OCI-LY3 (cell line): ENCODE results near the gene NFIA.
A peak's percentile ranks its signal among the peaks of the same experiment; 100 is the strongest.
"Not testable (repeated sequence)": the region's sequence is repeated elsewhere in the genome, so short reads cannot be mapped to it uniquely, and the experiment has no call there.

ENCODE experiments used
- H2AFZ ChIP-seq: fragments of 200-600, 300-600 bp; shearing (Covaris generic); 2 replicates; pipeline ENCODE4 v1.6.0; 2014; ENCODE audit warnings: antibody characterized with exemption, low read depth, low read length
- H3K27ac ChIP-seq: fragments of 200-600, 300-600 bp; sonication (generic); 2 replicates; pipeline ENCODE4 v1.5.1; 2014; ENCODE audit warnings: mild to moderate bottlenecking, low read length, moderate library complexity, mixed read lengths
- H3K27me3 ChIP-seq: fragments of 200-600, 300-600 bp; sonication (generic); 2 replicates; pipeline ENCODE4 v1.6.1; 2014; ENCODE audit warnings: low read depth, low read length, mixed read lengths
- H3K36me3 ChIP-seq: fragments of 200-600, 300-600 bp; sonication (generic); replicated peaks from 2 replicates; pipeline ENCODE3; 2014; ENCODE audit warnings: low read depth, low read length, mixed read lengths
- H3K4me1 ChIP-seq: fragments of 300-600, 200-600 bp; sonication (generic); 2 replicates; pipeline ENCODE4 v1.6.1; 2014; ENCODE audit warnings: low read length, mixed read lengths
- H3K4me2 ChIP-seq: fragments of 200-600, 300-600 bp; sonication (generic); 2 replicates; pipeline ENCODE4 v1.6.1; 2014; ENCODE audit warnings: low read length, mixed read lengths
- H3K4me3 ChIP-seq: fragments of 300-600, 200-600 bp; sonication (generic); 2 replicates; pipeline ENCODE4 v1.5.1; 2014; ENCODE audit warnings: antibody characterized with exemption, mild to moderate bottlenecking, low read length, moderate library complexity
- H3K79me2 ChIP-seq: fragments of 300-600, 200-600 bp; shearing (Covaris generic); 2 replicates; pipeline ENCODE4 v1.6.1; 2014; ENCODE audit warnings: mild to moderate bottlenecking, low read length, mixed read lengths
- H3K9ac ChIP-seq: fragments of 300-600, 200-600 bp; shearing (Covaris generic); 2 replicates; pipeline ENCODE4 v1.6.0; 2014; ENCODE audit warnings: mild to moderate bottlenecking, low read length, moderate library complexity
- H3K9me3 ChIP-seq: fragments of 200-600, 300-600 bp; shearing (Covaris generic); 2 replicates; pipeline ENCODE4 v1.6.1; 2014; ENCODE audit warnings: low read length, mixed read lengths; ENCODE audit not compliant: insufficient read depth
- H4K20me1 ChIP-seq: fragments of 200-600, 300-600 bp; sonication (generic); 2 replicates; pipeline ENCODE4 v1.6.1; 2016; ENCODE audit warnings: low read length, mixed read lengths; ENCODE audit not compliant: insufficient read depth
- CTCF ChIP-seq: fragments of 200-600, 300-600 bp; sonication (generic); IDR thresholded peaks from 2 replicates; pipeline ENCODE4 v1.5.1; 2014; ENCODE audit warnings: antibody characterized with exemption, low read length, low read depth
- EZH2phosphoT487 ChIP-seq: fragments of 200-600 bp; shearing (Covaris generic); IDR thresholded peaks from 2 replicates; pipeline ENCODE4 v1.6.1; 2018; ENCODE audit warnings: antibody characterized with exemption, mixed run types, low read depth

NFIA gene

GRCh38 chr1:61462628-61463027 is 380.3 kb downstream of the NFIA start:
- H3K9me3 ChIP-seq, result no peaks in the 10 kb centered on the region
- no peak for TF ChIP-seq EZH2phosphoT487
- TF ChIP-seq CTCF, result no peak
- H3K9ac ChIP-seq, result no peak overlapping the region
- H3K4me3 ChIP-seq, result no peak overlapping the region
- no peaks in the 10 kb centered on the region for H3K36me3 ChIP-seq
- H3K4me2 ChIP-seq, result no peak overlapping the region
- no peaks in the 10 kb centered on the region for H3K79me2 ChIP-seq
- no peak overlapping the region for H2AFZ ChIP-seq
- H4K20me1 ChIP-seq, result no peaks in the 10 kb centered on the region
- no peak overlapping the region for H3K27ac ChIP-seq
- no peaks in the 10 kb centered on the region for H3K27me3 ChIP-seq
- no peaks in the 10 kb centered on the region for H3K4me1 ChIP-seq

GRCh38 chr1:61463220-61463619 is 380.9 kb downstream of the NFIA start:
- no peaks in the 10 kb centered on the region for H3K79me2 ChIP-seq
- no peak overlapping the region for H3K27ac ChIP-seq
- H3K27me3 ChIP-seq, result no peaks in the 10 kb centered on the region
- no peak overlapping the region for H3K9ac ChIP-seq
- H3K9me3 ChIP-seq, result no peaks in the 10 kb centered on the region
- TF ChIP-seq EZH2phosphoT487 (no peak), CTCF (no peak)
- H2AFZ ChIP-seq, result no peak overlapping the region
- peak overlapping the region; percentile 15; the same call in 1 of the 2 replicates for H3K4me2 ChIP-seq
- H3K4me1 ChIP-seq, result no peaks in the 10 kb centered on the region
- no peaks in the 10 kb centered on the region for H4K20me1 ChIP-seq
- no peaks in the 10 kb centered on the region for H3K36me3 ChIP-seq
- H3K4me3 ChIP-seq, result no peak overlapping the region

GRCh38 chr1:61467836-61468235 is 385.5 kb downstream of the NFIA start:
- H4K20me1 ChIP-seq, H3K27ac ChIP-seq, H3K27me3 ChIP-seq, H2AFZ ChIP-seq, H3K79me2 ChIP-seq, H3K4me2 ChIP-seq, H3K4me3 ChIP-seq, H3K9ac ChIP-seq, H3K9me3 ChIP-seq, H3K36me3 ChIP-seq, H3K4me1 ChIP-seq: not testable (repeated sequence)

GRCh38 chr1:61469365-61469764 is 387.0 kb downstream of the NFIA start:
- Histone ChIP-seq H4K20me1 (no peaks in the 10 kb centered on the region), H3K27ac (no peak overlapping the region), H3K4me3 (no peak overlapping the region), H3K9me3 (no peaks in the 10 kb centered on the region), H3K4me2 (no peak overlapping the region), H3K36me3 (no peaks in the 10 kb centered on the region), H3K79me2 (no peaks in the 10 kb centered on the region), H3K4me1 (no peaks in the 10 kb centered on the region), H3K27me3 (no peaks in the 10 kb centered on the region), H2AFZ (no peak overlapping the region), H3K9ac (no peak overlapping the region)
- TF ChIP-seq EZH2phosphoT487 (no peak), CTCF (no peak)

- no peak overlapping the region for H3K9ac ChIP-seq
- TF ChIP-seq CTCF (no peak), EZH2phosphoT487 (no peak)
- H4K20me1 ChIP-seq, result no peaks in the 10 kb centered on the region
- no peak overlapping the region for H3K4me2 ChIP-seq
- no peaks in the 10 kb centered on the region for H3K4me1 ChIP-seq
- no peak overlapping the region for H3K27ac ChIP-seq
- H3K27me3 ChIP-seq, result peaks cover under 1% of the 10 kb centered on the region; the same call in 1 of the 2 replicates
- no peaks in the 10 kb centered on the region for H3K36me3 ChIP-seq
- no peaks in the 10 kb centered on the region for H3K9me3 ChIP-seq
- H2AFZ ChIP-seq, result no peak overlapping the region
- H3K4me3 ChIP-seq, result no peak overlapping the region
- H3K79me2 ChIP-seq, result no peaks in the 10 kb centered on the region
Measured at GRCh38 chr1:61472876-61473275, 390.5 kb downstream of the NFIA start.
